K562 (cell line): ENCODE measurements around the gene BPHL.

Experiments
- EZH2 ChIP-seq: IDR thresholded peaks from 2 replicates; pipeline ENCODE4 v1.6.1; 2012; ENCODE audit warnings: low read depth, mild to moderate bottlenecking, inconsistent platforms, low read length, borderline replicate concordance
- IRF1 ChIP-seq: sonication (generic); formaldehyde crosslinking; IDR thresholded peaks from 2 replicates; pipeline ENCODE4 v1.8.0; 2022; ENCODE audit warnings: missing genetic modification reagents, mild to moderate bottlenecking, borderline replicate concordance
- NFIX ChIP-seq: fragments of 250-450 bp; sonication (Bioruptor Pico); IDR thresholded peaks from 2 replicates; pipeline ENCODE4 v1.4.0; 2020; ENCODE audit warnings: low read depth, mild to moderate bottlenecking, moderate library complexity
- NR2C2 ChIP-seq, 2 experiments: fragments of 200-800 bp in 1 of 2; sonication (Bioruptor generic) in 1 of 2; sonication (generic) in 1 of 2; formaldehyde crosslinking in 1 of 2; IDR thresholded peaks; 2 replicates each; pipeline versions ENCODE4 v1.6.1 to v1.8.0; 2016 to 2022; ENCODE audit warnings: mild to moderate bottlenecking in 1 of 2, missing compliant biosample characterization in 1 of 2, missing genetic modification characterization in 1 of 2, missing genetic modification reagents in 1 of 2
- POLR2A ChIP-seq: fragments of 450-650 bp; conservative IDR thresholded peaks from 2 replicates; pipeline ENCODE4 v1.6.1; 2016
- ZC3H4 ChIP-seq: sonication (generic); formaldehyde crosslinking; IDR thresholded peaks from 2 replicates; pipeline ENCODE4 v1.9.0; 2021; ENCODE audit warnings: missing genetic modification reagents, borderline replicate concordance
- ZNF407 ChIP-seq: fragments of 450-650 bp; IDR thresholded peaks from 2 replicates; pipeline ENCODE4 v1.6.1; 2016; ENCODE audit warnings: low read depth

DNA sequence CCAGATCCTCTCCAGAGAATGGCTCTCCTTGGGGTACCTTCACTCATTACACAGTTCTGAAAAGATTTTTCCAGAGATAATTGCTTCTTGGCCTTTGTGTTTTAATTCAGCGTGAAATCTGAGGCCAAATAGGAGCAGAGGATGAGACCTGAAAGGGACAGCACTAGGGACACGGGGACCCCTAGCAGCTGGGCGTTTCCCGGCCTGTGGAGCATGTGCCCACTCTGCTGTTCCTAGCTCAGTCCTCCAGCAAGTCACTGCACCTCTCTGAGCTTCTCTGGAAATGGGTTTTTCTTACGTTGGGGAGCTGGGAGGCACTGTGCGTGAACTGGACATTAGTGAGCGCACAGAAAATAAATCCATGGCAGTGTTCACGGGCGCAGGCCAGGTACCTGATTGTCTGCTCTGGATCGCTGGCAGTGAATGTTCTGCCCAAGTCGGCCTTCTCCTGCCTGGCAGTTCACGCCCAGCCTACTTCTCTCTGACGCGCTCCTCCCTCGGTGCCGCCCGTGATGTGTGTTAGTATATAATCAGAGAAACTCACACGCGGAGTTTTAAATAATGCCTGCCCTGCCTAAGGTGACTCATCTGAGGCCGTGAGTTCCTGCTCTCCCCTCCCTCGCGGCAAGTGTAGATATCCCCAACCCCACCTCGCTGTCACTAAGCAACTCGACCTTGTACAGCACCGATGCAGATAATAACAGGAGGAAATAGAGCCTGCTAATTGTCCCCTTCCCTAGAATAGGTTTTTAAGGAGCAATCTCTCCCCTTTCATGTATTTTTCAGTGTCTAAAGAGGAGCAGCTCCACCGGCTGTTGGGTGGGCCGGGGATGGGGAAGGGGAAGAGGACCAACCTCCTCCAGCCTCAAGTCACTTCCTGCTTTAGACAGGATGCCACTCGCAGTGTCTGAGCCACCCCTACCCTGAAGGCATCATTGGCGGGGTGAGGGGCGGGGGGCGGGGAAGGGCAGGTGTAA is 41.6 kb downstream of the BPHL start:
- TF ChIP-seq NFIX (CRISPR knock-in tag) (no peak), POLR2A (peak; percentile 59; the same call in 1 of the 2 replicates), ZC3H4 (no peak), IRF1 (CRISPR knock-in tag) (no peak), EZH2 (no peak), NR2C2 (CRISPR knock-in tag; IDR thresholded peaks at IDR 0.05) (no peak), NR2C2 (tag; IDR thresholded peaks at IDR 0.05) (no peak), ZNF407 (no peak)
